Stimulated activated CD4-positive, alpha-beta T cell treated with anti-CD3 and anti-CD28 coated beads, Interleukin-1b, Interleukin-23, amount 100 ng/mL, for 1 hour (primary cell): ENCODE measurements around the gene CCR4.
"Not testable (repeated sequence)": the region's sequence is repeated elsewhere in the genome, so short reads cannot be mapped to it uniquely, and the experiment has no call there.

Experiments used
- DNase-seq, 2 donors: peaks; one replicate each; pipeline ENCODE4 v3.0.0-alpha.2; 2020; ENCODE audit warnings: low read depth in 2 of 2

Gene CCR4

GRCh38 chr3:32951410-32951811 is at the start of gene CCR4:
TSS of gene CCR4 (plus strand) at chr3:32951644. CDS start at chr3:32953423, 1,779 bp downstream.
- DNase-seq: peak in 1 of 2 donors; percentile 29

GRCh38 chr3:32902887-32903371 is 48.5 kb upstream of the CCR4 start:
- peak in 1 of 2 donors; percentile 20 for DNase-seq

GRCh38 chr3:32903953-32904352 is 47.5 kb upstream of the CCR4 start:
- no peak for DNase-seq

GRCh38 chr3:32909999-32910398 is 41.4 kb upstream of the CCR4 start:
- no peak for DNase-seq

- DNase-seq: no peak
Measured at GRCh38 chr3:32910954-32911353, 40.5 kb upstream of the CCR4 start.

- DNase-seq: no peak
Measured at GRCh38 chr3:32912046-32912445, 39.4 kb upstream of the CCR4 start.

- DNase-seq: no peak
Measured at GRCh38 chr3:32913790-32914446, 37.5 kb upstream of the CCR4 start.

- DNase-seq: no peak
Measured at GRCh38 chr3:32919920-32920319, 31.5 kb upstream of the CCR4 start.

- DNase-seq: no peak
Measured at GRCh38 chr3:32922078-32922477, 29.4 kb upstream of the CCR4 start.

GRCh38 chr3:32930161-32930560 is 21.3 kb upstream of the CCR4 start:
- no peak for DNase-seq

- DNase-seq: not testable (repeated sequence)
Measured at GRCh38 chr3:32931273-32931672, 20.2 kb upstream of the CCR4 start.

- no peak for DNase-seq
Measured at GRCh38 chr3:32934150-32934742, 17.2 kb upstream of the CCR4 start.

- no peak for DNase-seq
Measured at GRCh38 chr3:32937331-32937730, 14.1 kb upstream of the CCR4 start.

- DNase-seq: not testable (repeated sequence)
Measured at GRCh38 chr3:32939531-32940284, 11.7 kb upstream of the CCR4 start.

GRCh38 chr3:32940726-32941125 is 10.7 kb upstream of the CCR4 start:
- no peak for DNase-seq

GRCh38 chr3:32945136-32945535 is 6.3 kb upstream of the CCR4 start:
- DNase-seq: no peak

- not testable (repeated sequence) for DNase-seq
Measured at GRCh38 chr3:32945598-32945997, 5.8 kb upstream of the CCR4 start.

GRCh38 chr3:32946973-32947788 is 4.3 kb upstream of the CCR4 start:
- no peak for DNase-seq

GRCh38 chr3:32947789-32948238 is 3.6 kb upstream of the CCR4 start:
- DNase-seq: peak; percentile 85 to 94

- no peak for DNase-seq
Measured at GRCh38 chr3:32948625-32949445, 2.6 kb upstream of the CCR4 start.

GRCh38 chr3:32950516-32950915 is 928 bp upstream of the CCR4 start:
- no peak for DNase-seq
